IMR-90 (cell line): ENCODE data around the gene PDE4B.

Experiments
- POLR2A ChIP-seq: IDR thresholded peaks from 2 replicates; pipeline ENCODE4 v1.6.1; 2012; ENCODE audit warnings: mild to moderate bottlenecking, low read depth, low read length
- SMC3 ChIP-seq: fragments of 150-350 bp; IDR thresholded peaks from 2 replicates; pipeline ENCODE4 v1.6.1; 2016; ENCODE audit warnings: low read depth, mild to moderate bottlenecking, antibody characterized with exemption, low read length, moderate library complexity
- TF ChIP-seq, protein P1 (sequence below): conservative IDR thresholded peaks from 2 replicates; pipeline ENCODE4 v1.5.1; 2012; ENCODE audit warnings: mild to moderate bottlenecking, low read depth, low read length, improper control_type of control experiment
- TF ChIP-seq, protein P2 (sequence below): fragments of 150-350 bp; IDR thresholded peaks from 2 replicates; pipeline ENCODE4 v1.6.1; 2017; ENCODE audit warnings: mild to moderate bottlenecking, antibody characterized with exemption, low read length, low read depth
- TF ChIP-seq, protein P3 (sequence below): fragments of 150-350 bp; IDR thresholded peaks from 2 replicates; pipeline ENCODE4 v1.6.1; 2016; ENCODE audit warnings: low read depth, mild to moderate bottlenecking, low read length, moderate library complexity, borderline replicate concordance

DNA sequence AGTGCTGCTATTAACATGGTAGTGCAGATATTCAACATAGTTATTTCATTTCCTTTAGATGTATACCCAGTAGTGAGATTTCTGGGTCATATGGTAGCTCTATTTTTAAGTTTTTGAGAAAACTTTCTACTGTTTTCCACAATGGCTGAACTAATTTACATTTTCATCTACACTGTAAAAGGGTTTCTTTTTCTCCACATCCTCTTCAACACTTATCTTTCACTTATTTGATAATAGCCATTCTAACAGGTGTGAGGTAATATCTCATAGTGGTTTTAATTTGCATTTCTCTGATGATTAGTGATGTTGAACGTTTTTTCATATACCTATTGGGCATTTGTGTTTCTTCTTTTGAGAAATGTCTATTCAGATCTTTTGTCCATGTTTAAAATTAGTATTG, 149.8 kb downstream of the PDE4B start:
- TF ChIP-seq, protein P1, sequence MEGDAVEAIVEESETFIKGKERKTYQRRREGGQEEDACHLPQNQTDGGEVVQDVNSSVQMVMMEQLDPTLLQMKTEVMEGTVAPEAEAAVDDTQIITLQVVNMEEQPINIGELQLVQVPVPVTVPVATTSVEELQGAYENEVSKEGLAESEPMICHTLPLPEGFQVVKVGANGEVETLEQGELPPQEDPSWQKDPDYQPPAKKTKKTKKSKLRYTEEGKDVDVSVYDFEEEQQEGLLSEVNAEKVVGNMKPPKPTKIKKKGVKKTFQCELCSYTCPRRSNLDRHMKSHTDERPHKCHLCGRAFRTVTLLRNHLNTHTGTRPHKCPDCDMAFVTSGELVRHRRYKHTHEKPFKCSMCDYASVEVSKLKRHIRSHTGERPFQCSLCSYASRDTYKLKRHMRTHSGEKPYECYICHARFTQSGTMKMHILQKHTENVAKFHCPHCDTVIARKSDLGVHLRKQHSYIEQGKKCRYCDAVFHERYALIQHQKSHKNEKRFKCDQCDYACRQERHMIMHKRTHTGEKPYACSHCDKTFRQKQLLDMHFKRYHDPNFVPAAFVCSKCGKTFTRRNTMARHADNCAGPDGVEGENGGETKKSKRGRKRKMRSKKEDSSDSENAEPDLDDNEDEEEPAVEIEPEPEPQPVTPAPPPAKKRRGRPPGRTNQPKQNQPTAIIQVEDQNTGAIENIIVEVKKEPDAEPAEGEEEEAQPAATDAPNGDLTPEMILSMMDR = no peak
- TF ChIP-seq POLR2A (no peak), SMC3 (no peak)
- TF ChIP-seq, protein P2, sequence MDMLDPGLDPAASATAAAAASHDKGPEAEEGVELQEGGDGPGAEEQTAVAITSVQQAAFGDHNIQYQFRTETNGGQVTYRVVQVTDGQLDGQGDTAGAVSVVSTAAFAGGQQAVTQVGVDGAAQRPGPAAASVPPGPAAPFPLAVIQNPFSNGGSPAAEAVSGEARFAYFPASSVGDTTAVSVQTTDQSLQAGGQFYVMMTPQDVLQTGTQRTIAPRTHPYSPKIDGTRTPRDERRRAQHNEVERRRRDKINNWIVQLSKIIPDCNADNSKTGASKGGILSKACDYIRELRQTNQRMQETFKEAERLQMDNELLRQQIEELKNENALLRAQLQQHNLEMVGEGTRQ = no peak
- TF ChIP-seq, protein P3, sequence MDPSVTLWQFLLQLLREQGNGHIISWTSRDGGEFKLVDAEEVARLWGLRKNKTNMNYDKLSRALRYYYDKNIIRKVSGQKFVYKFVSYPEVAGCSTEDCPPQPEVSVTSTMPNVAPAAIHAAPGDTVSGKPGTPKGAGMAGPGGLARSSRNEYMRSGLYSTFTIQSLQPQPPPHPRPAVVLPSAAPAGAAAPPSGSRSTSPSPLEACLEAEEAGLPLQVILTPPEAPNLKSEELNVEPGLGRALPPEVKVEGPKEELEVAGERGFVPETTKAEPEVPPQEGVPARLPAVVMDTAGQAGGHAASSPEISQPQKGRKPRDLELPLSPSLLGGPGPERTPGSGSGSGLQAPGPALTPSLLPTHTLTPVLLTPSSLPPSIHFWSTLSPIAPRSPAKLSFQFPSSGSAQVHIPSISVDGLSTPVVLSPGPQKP = no peak
